ENCODE data around the gene ORC3.
"Not testable (repeated sequence)": the region's sequence is repeated elsewhere in the genome, so short reads cannot be mapped to it uniquely, and the experiment has no call there.

GRCh38 chr6:87613018-87613417 is 23.1 kb downstream of the ORC3 start:
- not testable (repeated sequence) for TF ChIP-seq POLR2A, POLR2AphosphoS5 (IDR thresholded peaks at IDR 0.05; ENCODE audit: low read depth, low read length)
